CD4-positive, alpha-beta T cell treated with Interleukin-4 for 4 hours (primary cell): ENCODE measurements around the gene VKORC1L1.
"Not testable (repeated sequence)": the region's sequence is repeated elsewhere in the genome, so short reads cannot be mapped to it uniquely, and the experiment has no call there.

Experiments used
- DNase-seq: peaks from one replicate; pipeline ENCODE4 v3.0.0-alpha.2; 2020

Gene VKORC1L1

GRCh38 chr7:65885533-65885932 is 12.7 kb downstream of the VKORC1L1 start:
- not testable (repeated sequence) for DNase-seq

GRCh38 chr7:65888434-65889156 is 15.7 kb downstream of the VKORC1L1 start:
- DNase-seq, result not testable (repeated sequence)

GRCh38 chr7:65889722-65890121 is 16.8 kb downstream of the VKORC1L1 start:
- DNase-seq, result not testable (repeated sequence)

- DNase-seq, result no peak
Measured at GRCh38 chr7:65892161-65892560, 19.3 kb downstream of the VKORC1L1 start.

GRCh38 chr7:65892835-65893234 is 20.0 kb downstream of the VKORC1L1 start:
- DNase-seq, result no peak

GRCh38 chr7:65896279-65896870 is 23.5 kb downstream of the VKORC1L1 start:
- no peak for DNase-seq

GRCh38 chr7:65897289-65897688 is 24.4 kb downstream of the VKORC1L1 start:
- DNase-seq, result not testable (repeated sequence)

- not testable (repeated sequence) for DNase-seq
Measured at GRCh38 chr7:65898677-65899447, 26.0 kb downstream of the VKORC1L1 start.

- DNase-seq, result no peak
Measured at GRCh38 chr7:65902306-65902705, 29.4 kb downstream of the VKORC1L1 start.

GRCh38 chr7:65907501-65908198 is 34.8 kb downstream of the VKORC1L1 start:
- no peak for DNase-seq

GRCh38 chr7:65910237-65910636 is 37.4 kb downstream of the VKORC1L1 start:
- DNase-seq, result no peak

- no peak for DNase-seq
Measured at GRCh38 chr7:65912237-65912636, 39.4 kb downstream of the VKORC1L1 start.

GRCh38 chr7:65915921-65916657 is 43.2 kb downstream of the VKORC1L1 start:
- no peak for DNase-seq

- no peak for DNase-seq
Measured at GRCh38 chr7:65923316-65923715, 50.4 kb downstream of the VKORC1L1 start.

GRCh38 chr7:65924193-65924592 is 51.3 kb downstream of the VKORC1L1 start:
- DNase-seq, result no peak

- no peak for DNase-seq
Measured at GRCh38 chr7:65925040-65925439, 52.2 kb downstream of the VKORC1L1 start.

GRCh38 chr7:65926588-65926987 is 53.7 kb downstream of the VKORC1L1 start:
- DNase-seq, result no peak

- DNase-seq, result no peak
Measured at GRCh38 chr7:65927489-65928448, 54.9 kb downstream of the VKORC1L1 start.

- DNase-seq, result no peak
Measured at GRCh38 chr7:65931685-65932084, 58.8 kb downstream of the VKORC1L1 start.

- DNase-seq, result no peak
Measured at GRCh38 chr7:65937296-65937695, 64.4 kb downstream of the VKORC1L1 start.

- DNase-seq, result no peak
Measured at GRCh38 chr7:65938336-65938895, 65.5 kb downstream of the VKORC1L1 start.
